Heart left ventricle (tissue), 13 donors: ENCODE measurements around the gene KCTD5.

Experiments
- CTCF ChIP-seq, 12 donors: fragments of 200-600 bp; sonication (generic) in 4 of 12; IDR thresholded peaks; one replicate each; pipeline versions ENCODE4 v1.5.0 to v1.8.0; 2018 to 2022; ENCODE audit warnings: antibody characterized with exemption in 12 of 12, mild to moderate bottlenecking in 5 of 12
- POLR2A ChIP-seq, 2 donors: fragments of 450-650 bp; IDR thresholded peaks; one replicate each; pipeline ENCODE4 v1.6.1; 2017; ENCODE audit warnings: antibody characterized with exemption in 2 of 2, mild to moderate bottlenecking in 2 of 2, moderate library complexity in 2 of 2
- donor health status: ischemic (EF 13 %, LVEDD 7.1; RV severe dilation, severe dysfunction).
- donor health status: DM: no; HTN: yes; CAD: no.
- donor health status: DM: no; HTN: no; CAD: no.
- donor health status: ischemic (EF 25% LVEDD 6.9; RV normal size, moderate dysfunction).
- donor health status: ischemic (EF 25% LVEDD 5.7; RV mildly dilated, moderate dysfunction).
- donor health status: ischemic (EF 35%, LVEDD 5.7; RV mildly dilated, moderate dysfunction).
- donor health status: nonischemic (EF 11% LVEDD 7.7; RV severe dilation, severe dysfunction).
- donor health status: DM: yes; HTN: yes; CAD: no.
- donor health status: PGD.
- donor health status: ischemic (EF 29% LVEDD 5.4; RV normal size, mild dysfunction).
- donor health status: nonischemic (EF 23%, LVEDD 6.1; RV moderate dilation, normal function).

- TF ChIP-seq POLR2A (IDR thresholded peaks at IDR 0.05), result no peak
- no peak for TF ChIP-seq CTCF (IDR thresholded peaks at IDR 0.05)
These were observed 9.3 kb downstream of the KCTD5 start for GRCh38 chr16:2691491-2692248.
